GM18505 (cell line): ENCODE results near the gene LCOR.
"Not testable (repeated sequence)": the region's sequence is repeated elsewhere in the genome, so short reads cannot be mapped to it uniquely, and the experiment has no call there.

Experiments used
- ATAC-seq: cut with Tn5 transposase; IDR thresholded peaks from one replicate; pipeline ENCODE4 v1.9.1; 2021; ENCODE audit not compliant: unreplicated experiment
- POLR2A ChIP-seq: IDR thresholded peaks from 4 replicates; pipeline ENCODE4 v1.6.1; 2011; ENCODE audit warnings: borderline replicate concordance; ENCODE audit not compliant: insufficient read depth, insufficient read length; ENCODE audit errors: extremely low read depth

The LCOR gene

DNA sequence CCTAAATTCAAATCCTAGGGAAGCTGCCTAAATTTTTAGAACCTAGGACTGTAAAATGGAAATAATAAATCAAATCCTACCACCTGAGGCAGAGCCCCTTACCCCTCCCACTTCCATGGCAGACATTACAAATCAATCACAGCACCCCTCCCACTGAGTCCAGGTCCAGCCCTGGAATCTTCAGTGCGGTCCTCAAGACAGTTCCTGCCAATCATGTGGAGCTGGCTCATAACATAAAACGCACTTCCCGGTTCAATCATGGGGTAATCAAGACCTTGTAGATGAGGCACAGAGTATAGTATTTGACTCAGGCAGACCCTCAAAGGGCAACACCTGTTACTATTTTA lies 196.7 kb downstream of the LCOR start:
- no peak for TF ChIP-seq POLR2A
- ATAC-seq: no peak

DNA sequence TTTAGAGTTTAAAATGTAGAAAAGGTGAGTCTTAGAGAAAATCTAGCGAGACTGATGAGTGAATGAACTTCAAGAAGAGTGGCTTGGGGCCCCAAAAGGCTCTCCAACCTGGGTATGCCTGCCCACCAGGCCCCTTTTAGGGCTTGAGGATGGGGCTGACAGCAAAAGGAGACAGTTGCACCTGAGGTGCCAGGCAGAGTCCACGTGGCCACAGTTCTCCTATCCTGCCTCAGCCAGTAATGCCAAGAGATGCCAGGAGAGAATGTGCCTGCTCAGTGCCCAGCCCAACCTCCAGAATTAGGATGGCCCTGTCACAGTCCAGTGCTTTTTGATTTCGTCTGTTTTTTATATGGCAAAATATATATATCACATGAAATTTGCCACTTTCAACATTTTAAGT lies 197.2 kb downstream of the LCOR start:
- no peak for ATAC-seq
- no peak for TF ChIP-seq POLR2A

DNA sequence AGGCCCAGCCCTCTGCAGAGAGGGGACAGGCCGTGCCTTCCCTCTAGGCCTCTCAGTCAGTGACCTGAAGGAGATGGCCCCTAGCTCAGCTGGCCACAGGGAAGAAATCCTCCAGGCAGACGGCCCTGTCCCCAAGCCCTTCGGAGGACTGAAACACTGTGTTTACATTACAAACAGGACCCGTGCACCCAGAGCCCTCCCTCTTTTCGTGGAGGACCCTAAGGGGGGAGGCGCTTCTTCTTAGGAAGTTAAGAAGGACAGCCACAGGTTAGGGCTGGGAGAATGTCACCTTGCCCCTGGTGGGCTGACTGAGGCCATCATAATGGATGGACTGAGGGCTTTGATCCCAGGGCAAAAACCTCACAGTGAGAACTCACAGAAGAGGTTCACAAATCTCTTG lies 198.8 kb downstream of the LCOR start:
- ATAC-seq: no peak
- no peak for TF ChIP-seq POLR2A

DNA sequence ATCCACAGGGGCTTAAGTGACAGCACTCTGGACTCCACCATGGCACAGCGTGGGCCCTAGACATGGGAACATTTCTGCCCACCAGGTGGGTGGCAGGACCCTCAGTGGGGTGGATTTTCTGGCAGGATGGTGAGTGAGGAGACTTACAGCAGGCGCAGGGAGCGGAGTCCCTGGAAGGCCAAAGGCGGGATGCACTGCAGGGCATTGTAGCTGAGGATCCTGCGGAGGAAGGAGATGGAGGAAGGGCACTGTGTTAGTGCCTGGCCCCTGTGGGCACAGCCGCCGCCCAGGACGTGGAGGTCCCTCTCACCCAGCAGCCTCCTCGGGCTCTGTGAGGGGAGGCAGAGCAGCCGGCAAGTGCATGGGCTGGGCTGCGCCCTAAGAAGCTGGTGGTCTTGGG lies 199.4 kb downstream of the LCOR start:
- ATAC-seq: no peak
- TF ChIP-seq POLR2A: no peak

DNA sequence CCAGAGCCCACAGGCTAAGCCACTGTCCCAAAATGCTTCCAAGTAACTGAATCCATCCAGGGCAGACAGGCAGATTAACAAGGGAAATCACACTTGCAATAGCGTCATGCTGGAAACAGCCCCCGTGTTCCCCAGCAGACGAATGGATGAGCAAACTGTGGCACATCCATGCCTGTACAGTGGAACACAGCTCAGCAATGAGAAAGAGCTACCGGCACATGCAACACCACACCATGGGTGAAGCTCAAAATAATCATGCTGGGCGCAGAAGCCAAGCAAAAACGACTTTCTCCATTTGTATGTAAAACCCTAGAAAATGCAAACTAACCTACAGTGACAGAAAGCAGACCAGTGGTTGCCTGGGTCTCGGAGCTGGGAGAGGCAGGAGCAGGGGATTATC lies 200.5 kb downstream of the LCOR start:
- no peak for ATAC-seq
- TF ChIP-seq POLR2A: no peak

DNA sequence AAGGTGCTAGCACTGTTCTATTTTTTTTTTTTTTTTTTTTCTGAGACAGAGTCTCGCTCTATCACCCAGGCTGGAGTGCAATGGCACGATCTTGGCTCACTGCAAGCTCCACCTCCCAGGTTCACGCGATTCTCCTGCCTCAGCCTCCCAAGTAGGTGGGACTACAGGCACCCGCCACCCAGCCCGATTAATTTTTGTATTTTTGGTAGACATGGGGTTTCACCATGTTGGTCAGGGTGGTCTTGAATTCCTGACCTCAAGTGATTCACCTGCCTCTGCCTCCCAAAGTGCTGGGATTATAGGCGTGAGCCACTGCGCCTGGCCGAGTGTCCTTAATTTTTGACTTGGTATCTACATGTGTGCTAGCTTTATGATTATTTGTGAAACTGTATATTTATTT lies 201.7 kb downstream of the LCOR start:
- ATAC-seq: not testable (repeated sequence)

DNA sequence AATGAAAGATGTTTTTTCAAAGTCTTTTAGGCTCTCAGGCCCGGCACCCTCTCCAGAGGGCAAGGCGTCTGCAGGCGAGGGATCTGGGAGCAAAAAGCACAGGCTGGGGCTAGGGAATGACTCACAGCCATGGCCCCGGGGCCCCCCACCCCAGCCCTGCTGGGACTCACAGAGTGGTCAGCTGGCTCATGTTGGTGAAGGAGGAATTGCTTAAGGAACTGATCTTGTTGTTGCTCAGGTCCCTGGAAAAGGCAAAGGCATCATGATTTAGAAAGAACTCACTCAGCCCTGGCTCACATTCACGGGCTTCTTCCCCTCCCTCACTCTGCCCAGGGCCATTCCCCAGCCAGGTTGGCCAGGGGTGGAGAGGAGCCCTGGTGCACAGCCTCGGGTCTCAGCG lies 202.2 kb downstream of the LCOR start:
- no peak for TF ChIP-seq POLR2A
- ATAC-seq: no peak

DNA sequence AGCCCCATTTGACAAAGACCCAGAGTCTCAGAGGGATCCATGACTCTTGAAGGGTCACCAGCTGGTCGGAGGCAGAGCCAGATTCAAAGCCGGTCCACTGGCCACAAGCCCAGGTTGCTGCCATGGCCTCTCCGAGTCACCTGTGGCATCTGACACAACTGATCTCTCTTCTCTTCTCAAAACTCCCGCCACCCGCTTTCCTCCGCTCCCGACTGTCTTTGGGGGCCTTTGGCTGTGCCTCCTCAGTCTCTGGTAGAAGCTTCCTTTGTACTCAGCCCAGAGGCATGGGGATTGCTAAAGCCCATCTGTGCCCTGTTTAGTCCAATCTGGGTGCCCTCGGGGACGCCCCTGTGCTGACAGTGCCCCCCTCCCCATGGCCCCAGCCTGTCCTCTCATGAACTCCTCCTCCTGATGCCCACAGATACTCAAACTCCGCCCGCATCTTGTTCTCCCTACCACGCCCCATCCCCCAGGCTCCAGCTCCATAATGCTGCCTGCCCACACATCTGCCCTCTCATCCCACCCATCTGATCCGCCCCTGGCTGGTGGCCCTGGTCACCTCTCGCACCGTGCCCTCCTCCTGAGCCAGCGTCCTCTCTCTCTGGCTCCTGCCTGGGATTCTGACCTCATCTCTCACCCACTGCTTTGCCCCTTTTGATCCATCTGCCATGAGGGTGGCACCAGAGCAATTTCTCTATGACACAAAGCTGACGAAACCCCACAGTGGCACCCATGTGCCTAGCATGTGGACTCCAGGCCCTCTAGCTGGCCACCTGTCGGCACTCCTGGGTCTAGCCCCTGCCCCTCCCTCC lies 203.1 kb downstream of the LCOR start:
- TF ChIP-seq POLR2A: no peak
- no peak for ATAC-seq

DNA sequence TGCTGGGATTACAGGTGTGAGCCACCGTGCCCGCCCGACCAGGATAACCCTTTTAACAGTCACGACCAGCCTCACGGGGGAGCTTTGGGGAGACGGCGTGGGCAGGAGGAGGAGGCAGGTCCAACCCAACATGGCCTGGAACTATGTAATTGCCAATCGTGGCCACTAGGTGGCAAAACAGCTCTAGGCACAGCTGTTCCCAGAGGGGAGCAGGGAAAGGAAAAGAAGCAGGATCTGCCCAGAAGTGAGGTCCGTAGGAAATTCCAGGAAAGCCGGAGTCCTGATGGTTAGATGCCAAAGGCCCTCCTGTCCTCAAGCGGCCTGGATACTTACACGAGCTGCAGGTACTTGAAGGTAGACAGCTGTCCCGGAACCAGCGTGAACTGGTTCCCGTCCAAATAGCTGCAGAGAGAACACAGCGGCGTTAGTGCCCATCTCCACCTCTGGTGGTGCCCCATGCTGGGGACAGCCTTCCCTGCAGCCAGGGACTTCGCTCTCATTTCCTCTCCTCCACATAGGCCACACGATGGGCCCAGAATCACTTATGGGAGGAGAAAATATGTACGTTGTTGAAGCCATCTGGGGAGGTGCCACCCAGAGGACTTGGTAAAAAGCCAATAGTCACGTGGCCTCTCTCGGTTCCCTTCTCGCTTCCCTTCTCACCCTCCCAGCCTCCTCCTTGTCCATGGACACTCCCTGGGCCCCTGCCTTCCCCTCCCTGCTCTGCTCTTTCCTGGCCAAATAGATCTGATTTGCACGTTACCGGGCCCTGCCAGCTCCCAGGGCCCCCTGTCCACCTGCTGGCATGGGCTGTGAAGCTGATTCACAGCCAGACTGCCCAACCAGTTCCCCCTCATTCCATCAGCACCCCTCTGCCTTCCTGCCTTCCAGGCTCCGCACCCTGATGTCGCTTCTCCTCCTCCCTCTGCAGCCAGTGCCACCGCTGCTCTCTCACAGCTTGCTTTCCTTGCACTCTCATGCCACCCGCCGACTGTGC lies 205.6 kb downstream of the LCOR start:
- ATAC-seq: no peak
- no peak for TF ChIP-seq POLR2A

DNA sequence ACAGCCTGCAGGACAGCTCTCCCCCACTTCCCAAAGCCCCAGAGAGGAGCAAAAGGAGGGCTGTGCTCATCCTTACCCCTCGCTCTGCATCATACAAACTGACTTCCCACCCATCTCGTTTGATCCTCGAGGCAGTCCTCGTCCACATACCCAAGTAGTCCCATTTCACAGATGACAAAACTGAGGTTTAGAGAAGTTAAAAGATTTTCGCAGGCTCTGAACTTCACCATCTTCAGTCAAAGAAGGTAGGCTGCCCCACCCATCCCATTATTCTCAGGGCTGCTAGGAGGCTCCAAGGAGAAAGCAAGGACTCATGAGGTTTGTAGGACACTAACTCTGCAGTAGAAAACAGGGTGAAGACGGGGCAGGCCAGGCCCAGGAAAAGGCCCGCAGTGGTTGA lies 206.6 kb downstream of the LCOR start:
- TF ChIP-seq POLR2A: no peak
- ATAC-seq: no peak

DNA sequence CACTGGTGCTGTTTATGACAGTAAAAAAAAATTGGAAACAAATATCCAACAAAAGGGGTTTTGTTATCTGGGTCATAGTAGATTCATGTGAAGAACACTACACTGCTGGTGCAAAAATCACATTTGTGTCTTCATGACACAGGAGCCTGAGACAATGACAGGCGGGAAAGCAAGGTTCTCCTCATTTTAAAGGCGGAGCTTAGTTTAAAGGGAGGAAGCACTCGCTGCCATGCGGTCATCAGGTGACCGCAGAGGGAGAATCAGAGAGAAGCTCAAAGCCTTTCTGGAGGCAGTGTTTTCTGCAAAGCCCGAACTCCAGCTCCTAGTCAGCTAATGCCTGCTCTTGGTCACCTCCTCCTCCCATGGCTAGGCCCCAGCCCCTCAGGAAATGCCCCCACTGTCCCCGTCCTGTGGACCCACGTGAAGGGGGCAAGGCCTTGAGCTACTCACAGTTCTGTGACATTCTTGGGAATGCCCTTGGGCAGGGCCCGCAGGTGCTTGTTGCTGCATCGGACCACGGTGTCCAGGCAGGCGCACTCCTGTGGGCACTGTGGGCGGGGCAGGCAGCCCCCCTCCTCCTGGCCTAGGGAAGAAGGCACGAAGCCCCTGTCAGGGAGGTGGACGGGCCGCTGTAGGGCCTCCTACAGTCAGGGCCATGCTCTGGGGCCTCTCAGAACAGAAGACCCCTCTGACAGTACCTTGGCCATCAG lies 207.6 kb downstream of the LCOR start:
- ATAC-seq: no peak
- no peak for TF ChIP-seq POLR2A

DNA sequence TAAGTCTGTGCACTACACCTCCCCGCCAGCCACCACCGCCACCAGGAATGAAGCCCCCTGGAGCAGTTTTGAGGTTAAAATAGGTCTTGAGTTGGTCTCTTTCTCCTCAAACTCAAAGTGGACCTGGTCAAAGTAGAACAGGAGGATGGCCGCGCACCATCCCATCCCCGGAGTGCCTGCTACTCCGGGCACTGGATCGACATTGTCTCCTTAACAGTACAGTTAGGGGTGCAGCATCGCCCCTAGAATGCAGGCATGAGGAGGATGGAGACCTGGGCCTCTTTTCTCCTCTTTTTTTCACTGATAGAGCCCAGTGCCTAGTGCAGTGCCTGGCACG lies 208.1 kb downstream of the LCOR start:
- ATAC-seq: no peak

DNA sequence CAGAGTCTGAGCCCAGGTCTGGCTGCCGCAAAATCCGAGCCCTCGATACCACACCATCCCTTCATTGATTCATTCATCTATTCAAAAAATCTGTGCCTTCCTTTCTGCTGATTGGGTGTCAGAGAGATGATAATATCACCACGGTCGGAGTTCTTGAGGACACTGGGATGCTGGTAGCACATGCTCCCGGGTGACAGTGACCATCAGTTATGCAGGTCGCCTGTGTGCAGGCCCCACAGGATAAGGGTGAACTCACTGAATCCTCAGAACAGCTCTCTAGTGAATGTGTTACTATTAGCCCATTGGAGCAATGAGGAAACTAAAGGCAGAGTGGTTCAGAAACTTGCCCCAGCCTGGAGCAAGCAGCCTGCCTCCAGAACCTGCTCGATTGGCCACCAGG lies 208.6 kb downstream of the LCOR start:
- TF ChIP-seq POLR2A: no peak
- no peak for ATAC-seq

More for the DNA sequence above, 208.1 kb downstream of the LCOR start:
- TF ChIP-seq POLR2A: no peak
